Immature natural killer cell (primary cell): ENCODE results near the gene KLF2. TPM values are rescaled to one million over a fixed set of nuclear protein-coding genes. Genes with fewer than 3 reads are reported as not detected.

Experiments used
- DNase-seq, 3 donors: peaks; one replicate each; pipeline ENCODE4 v3.0.0; 2022; ENCODE audit warnings: mixed read lengths in 1 of 3
- H3K27ac Mint-ChIP-seq, 6 donors: one replicate each; pipeline ENCODE4 v1.8.0; 2020; ENCODE audit warnings: mixed read lengths in 6 of 6, mild to moderate bottlenecking in 5 of 6, inconsistent platforms in 4 of 6, moderate library complexity in 3 of 6
- H3K27me3 Mint-ChIP-seq, 3 donors: one replicate each; pipeline ENCODE4 v1.8.0; 2020 to 2021; ENCODE audit warnings: low read depth in 3 of 3, mild to moderate bottlenecking in 3 of 3, mixed read lengths in 3 of 3, moderate library complexity in 3 of 3, inconsistent platforms in 1 of 3
- H3K36me3 Mint-ChIP-seq, 3 donors: one replicate each; pipeline ENCODE4 v1.8.0; 2020; ENCODE audit warnings: mixed read lengths in 3 of 3, inconsistent platforms in 2 of 3, mild to moderate bottlenecking in 2 of 3
- H3K4me1 Mint-ChIP-seq, 2 donors: one replicate each; pipeline ENCODE4 v1.8.0; 2020; ENCODE audit warnings: inconsistent platforms in 2 of 2, mild to moderate bottlenecking in 2 of 2, mixed read lengths in 2 of 2, moderate library complexity in 1 of 2
- H3K4me3 Mint-ChIP-seq, 5 donors: one replicate each; pipeline ENCODE4 v1.8.0; 2020; ENCODE audit warnings: mild to moderate bottlenecking in 5 of 5, mixed read lengths in 5 of 5, inconsistent platforms in 3 of 5, moderate library complexity in 3 of 5
- H3K9me3 Mint-ChIP-seq, 6 donors: one replicate each; pipeline ENCODE4 v1.8.0; 2020; ENCODE audit warnings: mild to moderate bottlenecking in 6 of 6, mixed read lengths in 6 of 6, inconsistent platforms in 4 of 6, moderate library complexity in 3 of 6
- polyA plus RNA-seq, 3 donors: library from polyadenylated mRNA; unstranded; fragments of 300-500 nt; fragmentation: Illumina TruSeq; gene quantifications; one replicate each; pipeline ENCODE4 v1.2.3, GENCODE V29; 2021

Gene KLF2
- polyA plus RNA-seq, 3 donors from 2014 or later = 55.0 to 102 (median 91.0) TPM

DNA sequence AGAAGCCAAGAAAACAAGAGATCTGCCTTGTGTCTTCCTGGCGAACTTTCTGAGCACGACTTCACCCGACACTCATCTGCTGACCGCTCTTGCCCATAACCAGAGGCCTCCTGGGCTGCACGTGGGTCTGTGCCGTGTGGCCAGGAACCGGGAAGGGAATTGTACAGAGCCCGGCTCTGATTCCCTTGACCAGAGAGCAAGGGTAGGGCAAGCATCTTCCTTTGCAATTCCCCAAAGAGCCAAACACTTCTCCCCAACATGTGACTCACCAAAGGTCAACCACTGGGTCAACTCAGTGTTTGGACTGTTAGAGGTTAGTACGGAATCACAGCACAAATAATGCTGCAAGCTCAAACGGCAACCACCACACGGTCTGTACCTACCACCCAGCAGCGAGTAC is 48.9 kb downstream of the KLF2 start:
- H3K4me1 Mint-ChIP-seq = peaks cover 12 to 13% of the 10 kb centered on the region in 2 donors
- H3K9me3 Mint-ChIP-seq = no peaks in the 10 kb centered on the region
- peak overlapping the region; percentile 72 to 86 (median 77) for H3K4me3 Mint-ChIP-seq
- peaks cover 14 to 28% (median 25%) of the 10 kb centered on the region in 3 donors for H3K27me3 Mint-ChIP-seq
- peaks cover 7 to 24% (median 16%) of the 10 kb centered on the region in 3 donors for H3K36me3 Mint-ChIP-seq
- no peak for DNase-seq
- H3K27ac Mint-ChIP-seq = peak overlapping the region in 1 of 6 donors; percentile 93

DNA sequence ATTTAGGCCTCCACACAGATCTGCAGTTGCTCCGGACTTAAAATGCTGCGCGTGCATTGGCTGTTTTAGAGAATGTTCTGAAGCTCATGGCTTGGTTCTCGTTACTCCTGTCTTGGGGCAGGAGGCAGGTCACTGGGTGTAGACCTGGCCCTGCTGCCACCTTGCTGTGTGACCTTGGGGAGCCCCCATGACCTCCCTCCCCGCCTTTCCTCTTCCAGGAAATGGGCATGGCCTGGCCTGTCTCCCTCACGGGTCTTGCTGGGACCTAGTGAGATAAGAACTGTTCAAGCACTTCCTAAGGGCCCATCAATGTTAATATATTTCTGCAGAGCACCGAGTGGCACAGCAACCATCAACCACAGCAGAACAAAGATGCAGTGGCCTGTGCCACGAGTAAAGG is 49.4 kb downstream of the KLF2 start:
- DNase-seq = no peak
- Mint-ChIP-seq H3K27ac (peak overlapping the region in 1 of 6 donors; percentile 93), H3K9me3 (no peaks in the 10 kb centered on the region), H3K27me3 (peaks cover 14 to 28% (median 25%) of the 10 kb centered on the region in 3 donors), H3K36me3 (peaks cover 7 to 24% (median 16%) of the 10 kb centered on the region in 3 donors), H3K4me1 (peaks cover 16 to 17% of the 10 kb centered on the region in 2 donors), H3K4me3 (peak overlapping the region; percentile 72 to 86 (median 77))

DNA sequence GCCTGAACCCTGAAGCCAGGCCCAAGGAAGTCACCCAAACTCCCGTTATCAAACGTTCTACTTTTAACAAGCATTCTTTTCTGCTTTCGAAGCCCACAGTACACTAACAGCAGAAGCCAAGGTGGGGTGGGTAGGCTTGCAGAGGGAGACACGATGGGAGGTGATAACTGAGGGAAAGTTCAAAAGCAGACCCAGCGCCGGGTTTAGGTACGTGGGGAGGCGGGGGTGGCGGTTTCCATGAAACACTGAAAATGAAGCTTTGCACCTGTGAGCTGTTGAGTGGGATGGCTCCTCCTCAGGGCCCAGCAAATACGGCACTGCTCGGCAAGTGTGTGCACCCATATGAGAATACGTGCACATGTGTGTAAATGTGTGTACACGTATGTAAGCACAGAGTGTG is 49.8 kb downstream of the KLF2 start:
- Mint-ChIP-seq H3K27ac (peak overlapping the region in 1 of 6 donors; percentile 93), H3K4me3 (peak overlapping the region; percentile 72 to 86 (median 77)), H3K4me1 (peaks cover 16 to 17% of the 10 kb centered on the region in 2 donors), H3K27me3 (peaks cover 14 to 28% (median 24%) of the 10 kb centered on the region in 3 donors), H3K9me3 (no peaks in the 10 kb centered on the region), H3K36me3 (peaks cover 7 to 24% (median 16%) of the 10 kb centered on the region in 3 donors)
- no peak for DNase-seq

DNA sequence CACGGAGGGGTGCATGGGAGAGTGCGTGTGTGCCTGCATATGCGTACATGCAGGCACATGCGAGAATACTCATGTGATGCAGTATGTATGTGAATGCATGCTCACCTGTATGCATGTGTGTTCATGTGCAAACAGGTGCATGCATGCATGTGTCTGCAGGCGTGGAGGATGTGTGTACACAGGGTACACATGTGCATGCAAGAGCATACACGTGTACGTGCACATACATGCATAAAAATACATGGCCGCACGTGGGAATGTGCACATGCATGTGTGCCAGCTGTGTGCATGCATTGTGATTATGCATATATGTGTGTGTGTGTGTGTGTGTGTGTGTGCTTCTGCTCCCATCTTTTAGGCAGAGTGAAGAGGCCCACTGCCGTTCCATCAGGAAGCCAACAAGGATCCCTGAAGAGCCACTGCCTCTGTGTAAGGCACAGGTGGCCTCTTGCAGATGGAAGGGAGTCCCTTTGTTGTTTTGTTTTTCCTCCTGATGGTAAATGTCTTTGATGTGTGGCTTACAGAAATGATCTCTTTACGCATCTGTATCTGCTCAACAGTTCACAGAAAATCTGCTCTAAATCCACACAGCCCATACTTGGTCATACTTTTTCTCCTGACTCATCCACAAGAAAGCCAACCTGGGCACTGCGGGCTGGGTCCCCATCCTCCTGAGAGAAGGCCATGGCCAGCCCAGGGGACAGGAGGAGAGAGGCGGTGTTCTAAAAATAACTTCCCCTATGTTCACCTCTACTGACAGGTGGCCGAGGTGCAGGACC is 50.7 kb downstream of the KLF2 start:
- Mint-ChIP-seq H3K4me3 (peak overlapping the region; percentile 36 to 86 (median 72)), H3K27me3 (peaks cover 14 to 28% (median 17%) of the 10 kb centered on the region in 3 donors), H3K36me3 (peaks cover 7 to 24% (median 16%) of the 10 kb centered on the region in 3 donors), H3K4me1 (peaks cover 17 to 21% of the 10 kb centered on the region in 2 donors), H3K27ac (peak overlapping the region in 4 of 6 donors; percentile 75 to 93 (median 79)), H3K9me3 (no peaks in the 10 kb centered on the region)
- DNase-seq = no peak

DNA sequence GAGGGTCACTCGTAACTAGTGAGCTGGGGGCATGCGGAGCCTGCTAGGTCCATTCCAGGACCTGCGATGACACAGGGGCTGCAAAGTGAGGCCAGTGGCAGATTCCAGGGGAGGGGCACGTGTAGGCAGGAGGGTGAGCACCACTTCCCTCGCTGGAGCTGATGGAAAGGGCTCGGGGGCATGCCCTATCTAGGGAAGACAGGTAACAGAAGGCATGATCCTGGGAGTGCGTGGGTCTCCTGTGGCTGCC is 51.2 kb downstream of the KLF2 start:
- Mint-ChIP-seq H3K27me3 (peaks cover 10 to 24% (median 13%) of the 10 kb centered on the region in 3 donors), H3K4me1 (peaks cover 20 to 26% of the 10 kb centered on the region in 2 donors), H3K9me3 (no peaks in the 10 kb centered on the region), H3K4me3 (peak overlapping the region in 4 of 5 donors; percentile 34 to 56 (median 46)), H3K27ac (peak overlapping the region in 4 of 6 donors; percentile 33 to 80 (median 76)), H3K36me3 (peaks cover 7 to 24% (median 16%) of the 10 kb centered on the region in 3 donors)
- DNase-seq = no peak

DNA sequence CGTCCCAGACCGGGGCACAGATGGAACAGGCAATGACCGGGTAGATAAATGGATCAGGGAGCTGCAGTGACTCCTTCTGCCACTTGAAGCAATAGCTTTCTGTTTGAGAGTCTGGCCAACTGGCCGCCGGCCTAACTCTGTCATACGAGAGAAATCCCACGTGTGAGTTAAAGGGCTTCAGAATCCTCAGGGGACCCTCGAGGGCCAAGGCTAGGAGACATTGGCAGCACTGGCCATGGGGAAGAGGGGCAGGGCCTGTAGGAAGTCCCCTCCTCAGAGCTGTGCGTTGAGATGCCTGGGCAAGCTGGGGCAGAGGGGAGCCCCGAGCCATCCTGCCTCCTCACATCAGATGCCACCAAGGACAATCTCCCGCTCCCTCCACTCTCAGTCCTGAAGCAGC is 51.6 kb downstream of the KLF2 start:
- Mint-ChIP-seq H3K4me3 (peak overlapping the region in 4 of 5 donors; percentile 34 to 56 (median 46)), H3K9me3 (no peaks in the 10 kb centered on the region), H3K27me3 (peaks cover 7 to 21% (median 10%) of the 10 kb centered on the region in 3 donors), H3K36me3 (peaks cover 7 to 24% (median 16%) of the 10 kb centered on the region in 3 donors), H3K27ac (peak overlapping the region in 4 of 6 donors; percentile 72 to 80 (median 76)), H3K4me1 (peaks cover 24 to 30% of the 10 kb centered on the region in 2 donors)
- DNase-seq = no peak

- Mint-ChIP-seq H3K27ac (peak overlapping the region; percentile 12 to 80 (median 74)), H3K36me3 (peaks cover 7 to 24% (median 16%) of the 10 kb centered on the region in 3 donors), H3K27me3 (peaks cover 3 to 17% (median 5%) of the 10 kb centered on the region in 3 donors), H3K4me3 (no peak overlapping the region), H3K9me3 (no peaks in the 10 kb centered on the region), H3K4me1 (peaks cover 28 to 34% of the 10 kb centered on the region in 2 donors)
- peak; percentile 18 to 34 (median 30) for DNase-seq
Observed at GRCh38 chr19:16376649-16377048, 52.0 kb downstream of the KLF2 start.

GRCh38 chr19:16377521-16377920 is 52.9 kb downstream of the KLF2 start:
- peaks cover 37 to 43% of the 10 kb centered on the region in 2 donors for H3K4me1 Mint-ChIP-seq
- H3K9me3 Mint-ChIP-seq = no peaks in the 10 kb centered on the region
- H3K27me3 Mint-ChIP-seq = peaks cover 0 to 9% (median 8%) of the 10 kb centered on the region in 3 donors
- no peak overlapping the region for H3K4me3 Mint-ChIP-seq
- H3K27ac Mint-ChIP-seq = peak overlapping the region; percentile 8 to 76 (median 56)
- DNase-seq = no peak
- peaks cover 7 to 24% (median 16%) of the 10 kb centered on the region in 3 donors for H3K36me3 Mint-ChIP-seq

Other genes starting within 250 kb of the KLF2 start
- gene TPM4, start 248.3 kb upstream of the KLF2 start, polyA plus RNA-seq = 100 to 1,000 TPM; 106 to 193 (median 107) TPM
- gene RAB8A, start 212.9 kb upstream of the KLF2 start, polyA plus RNA-seq = 100 to 1,000 TPM; 110 to 184 (median 126) TPM
- gene HSH2D, start 181.1 kb upstream of the KLF2 start, polyA plus RNA-seq = 100 to 1,000 TPM in 1 of 3 donors, 10 to 100 TPM in 2; 70.4 to 127 (median 97.4) TPM
- not detected for gene CIB3, start 151.3 kb upstream of the KLF2 start, polyA plus RNA-seq
- 100 to 1,000 TPM; 156 to 225 (median 179) TPM for gene FAM32A, start 139.4 kb upstream of the KLF2 start, polyA plus RNA-seq
- gene AP1M1, start 126.9 kb upstream of the KLF2 start, polyA plus RNA-seq = 100 to 1,000 TPM; 128 to 178 (median 173) TPM
- gene EPS15L1, start 147.1 kb downstream of the KLF2 start, polyA plus RNA-seq = 10 to 100 TPM; 14.5 to 28.8 (median 16.4) TPM
- under 1 TPM in 1 of 3 donors, not detected in 2; 0.25 TPM for gene CALR3, start 171.3 kb downstream of the KLF2 start, polyA plus RNA-seq
- gene C19orf44, start 171.6 kb downstream of the KLF2 start, polyA plus RNA-seq = 1 to 10 TPM in 1 of 3 donors, under 1 TPM in 1, not detected in 1; 0.80 to 1.2 TPM
- gene CHERP, start 217.6 kb downstream of the KLF2 start, polyA plus RNA-seq = 10 to 100 TPM in 1 of 3 donors, 1 to 10 TPM in 2; 1.6 to 19.9 (median 3.4) TPM
- 10 to 100 TPM; 14.9 to 21.8 (median 20.1) TPM for gene SLC35E1, start 247.6 kb downstream of the KLF2 start, polyA plus RNA-seq